Measurements from ENCODE around the gene SP2.

GRCh38 chr17:47941246-47942095, 45.4 kb downstream of the SP2 start, which contains the start of gene PNPO:
- TF ChIP-seq EZH2 (IDR thresholded peaks at IDR 0.05; ENCODE audit: low read length, missing control alignments) (no peak), CTCF (conservative IDR thresholded peaks at IDR 0.05 in 1 of 2, IDR thresholded peaks at IDR 0.05 in 1 of 2; ENCODE audit: low read depth in 1 of 2, low read length in 2 of 2) (no peak)
